HepG2 (cell line): ENCODE measurements around the gene IER5L. TPM values are rescaled to one million over a fixed set of nuclear protein-coding genes. Genes with fewer than 3 reads are reported as not detected.
A peak's percentile ranks its signal among the peaks of the same experiment; 100 is the strongest.

Source experiments
- AHR ChIP-seq: IDR thresholded peaks from 2 replicates; pipeline ENCODE4 v1.6.1; 2018; ENCODE audit warnings: missing genetic modification reagents, missing compliant biosample characterization
- CBFB ChIP-seq: sonication (generic); formaldehyde crosslinking; IDR thresholded peaks from 2 replicates; pipeline ENCODE4 v1.4.0; 2020; ENCODE audit warnings: missing genetic modification reagents
- HDAC1 ChIP-seq: sonication (generic); formaldehyde crosslinking; IDR thresholded peaks from 2 replicates; pipeline ENCODE4 v1.5.1; 2020; ENCODE audit warnings: mild to moderate bottlenecking, missing genetic modification reagents
- IRF9 ChIP-seq: sonication (generic); formaldehyde crosslinking; IDR thresholded peaks from 2 replicates; pipeline ENCODE4 v1.8.0; 2022; ENCODE audit warnings: missing genetic modification reagents, mild to moderate bottlenecking, borderline replicate concordance
- JDP2 ChIP-seq: sonication (generic); formaldehyde crosslinking; IDR thresholded peaks from 2 replicates; pipeline ENCODE4 v1.8.1; 2022; ENCODE audit warnings: missing genetic modification reagents, borderline replicate concordance
- KAT7 ChIP-seq: IDR thresholded peaks from 2 replicates; pipeline ENCODE4 v1.6.1; 2018; ENCODE audit warnings: borderline replicate concordance, missing compliant biosample characterization
- KLF16 ChIP-seq, 2 experiments: sonication (generic) in 1 of 2; formaldehyde crosslinking in 1 of 2; IDR thresholded peaks; 2 replicates each; pipeline versions ENCODE4 v1.6.1 to v1.8.0; 2016 to 2023; ENCODE audit warnings: missing genetic modification reagents in 2 of 2, missing compliant biosample characterization in 1 of 2
- KLF6 ChIP-seq: IDR thresholded peaks from 2 replicates; pipeline ENCODE4 v1.8.0; 2016; ENCODE audit warnings: missing biosample characterization, missing genetic modification reagents
- LCORL ChIP-seq, 2 experiments: fragments of 450-650 bp in 1 of 2; sonication (generic) in 1 of 2; formaldehyde crosslinking in 1 of 2; IDR thresholded peaks; 2 replicates each; pipeline versions ENCODE4 v1.5.0 to v1.6.1; 2017 to 2020; ENCODE audit warnings: antibody characterized with exemption in 1 of 2, missing genetic modification reagents in 1 of 2
- MAX ChIP-seq: IDR thresholded peaks from 2 replicates; pipeline ENCODE4 v1.6.1; 2012; ENCODE audit warnings: inconsistent platforms
- MXD4 ChIP-seq: IDR thresholded peaks from 2 replicates; pipeline ENCODE4 v1.6.1; 2016; ENCODE audit warnings: mild to moderate bottlenecking, missing biosample characterization, missing genetic modification reagents
- NFATC3 ChIP-seq: sonication (generic); formaldehyde crosslinking; IDR thresholded peaks from 2 replicates; pipeline ENCODE4 v1.5.1; 2020; ENCODE audit warnings: mild to moderate bottlenecking, missing genetic modification reagents
- NFKB2 ChIP-seq: sonication (generic); formaldehyde crosslinking; IDR thresholded peaks from 2 replicates; pipeline ENCODE4 v1.4.0; 2020; ENCODE audit warnings: missing genetic modification reagents, borderline replicate concordance
- PCBP2 ChIP-seq: fragments of 200-400 bp; formaldehyde crosslinking; optimal IDR thresholded peaks from 2 replicates; pipeline ENCODE3; 2018; ENCODE audit warnings: low read length, low read depth; ENCODE audit not compliant: poor library complexity, severe bottlenecking
- SATB2 ChIP-seq: sonication (generic); formaldehyde crosslinking; IDR thresholded peaks from 2 replicates; pipeline ENCODE4 v1.5.0; 2020; ENCODE audit warnings: missing genetic modification reagents
- TCF12 ChIP-seq, 2 experiments: fragments of 450-650 bp in 1 of 2; sonication (generic) in 1 of 2; formaldehyde crosslinking in 1 of 2; IDR thresholded peaks; 2 replicates each; pipeline versions ENCODE4 v1.6.1 to v1.8.0; 2017 to 2022; ENCODE audit warnings: antibody characterized with exemption in 1 of 2, mild to moderate bottlenecking in 1 of 2, missing genetic modification reagents in 1 of 2, moderate library complexity in 1 of 2
- ZFP37 ChIP-seq: sonication (generic); formaldehyde crosslinking; IDR thresholded peaks from 2 replicates; pipeline ENCODE4 v1.4.0; 2020; ENCODE audit warnings: missing genetic modification reagents, borderline replicate concordance
- ZNF180 ChIP-seq: sonication (generic); formaldehyde crosslinking; IDR thresholded peaks from 2 replicates; pipeline ENCODE4 v1.4.0; 2020; ENCODE audit warnings: low read depth, missing genetic modification reagents, borderline replicate concordance
- ZNF20 ChIP-seq: sonication (generic); formaldehyde crosslinking; IDR thresholded peaks from 2 replicates; pipeline ENCODE4 v1.4.0; 2020; ENCODE audit warnings: mild to moderate bottlenecking, moderate library complexity, missing genetic modification reagents
- ZNF274 ChIP-seq: sonication (generic); formaldehyde crosslinking; IDR thresholded peaks from 2 replicates; pipeline ENCODE4 v1.5.1; 2020; ENCODE audit warnings: mild to moderate bottlenecking, missing genetic modification reagents
- ZNF552 ChIP-seq: sonication (generic); formaldehyde crosslinking; IDR thresholded peaks from 2 replicates; pipeline ENCODE4 v1.9.0; 2022; ENCODE audit warnings: missing genetic modification reagents, mild to moderate bottlenecking, borderline replicate concordance
- polyA plus RNA-seq, 8 experiments: library from polyadenylated mRNA; depleted of rRNA in 3 of 8; stranded (reverse) in 7 of 8; unstranded in 1 of 8; fragments of >200 nt; fragmentation: Illumina TruSeq in 4 of 8; extraction: Trizol in 4 of 8; gene quantifications; 2 replicates each; pipeline versions ENCODE4 v1.2.1 to v1.2.3, GENCODE V29; 2011 to 2016; ENCODE audit warnings: low read depth in 4 of 8, missing spikeins in 1 of 8, mixed read lengths in 1 of 8; ENCODE audit not compliant: insufficient read depth in 1 of 8
- total RNA-seq, 5 experiments: library from RNA; depleted of rRNA; stranded (reverse); fragments of >200 nt; fragmentation: Illumina TruSeq; extraction: Trizol; gene quantifications; 2 replicates each; pipeline ENCODE4 v1.2.3, GENCODE V29; 2016; ENCODE audit warnings: low read depth in 1 of 5
- TF ChIP-seq, protein P1 (sequence below): sonication (generic); formaldehyde crosslinking; IDR thresholded peaks from 2 replicates; pipeline ENCODE4 v1.8.0; 2022; ENCODE audit warnings: mild to moderate bottlenecking, missing genetic modification reagents, borderline replicate concordance
- TF ChIP-seq, protein P2 (sequence below): sonication (generic); formaldehyde crosslinking; IDR thresholded peaks from 2 replicates; pipeline ENCODE4 v1.4.0; 2020; ENCODE audit warnings: missing genetic modification reagents, borderline replicate concordance

Gene IER5L
- total and polyA plus RNA-seq, 2 of the 13 experiments (the other 11 are each of a cell fraction or from before 2014, with no cell fraction given), result 1.8 to 3.3 TPM

DNA sequence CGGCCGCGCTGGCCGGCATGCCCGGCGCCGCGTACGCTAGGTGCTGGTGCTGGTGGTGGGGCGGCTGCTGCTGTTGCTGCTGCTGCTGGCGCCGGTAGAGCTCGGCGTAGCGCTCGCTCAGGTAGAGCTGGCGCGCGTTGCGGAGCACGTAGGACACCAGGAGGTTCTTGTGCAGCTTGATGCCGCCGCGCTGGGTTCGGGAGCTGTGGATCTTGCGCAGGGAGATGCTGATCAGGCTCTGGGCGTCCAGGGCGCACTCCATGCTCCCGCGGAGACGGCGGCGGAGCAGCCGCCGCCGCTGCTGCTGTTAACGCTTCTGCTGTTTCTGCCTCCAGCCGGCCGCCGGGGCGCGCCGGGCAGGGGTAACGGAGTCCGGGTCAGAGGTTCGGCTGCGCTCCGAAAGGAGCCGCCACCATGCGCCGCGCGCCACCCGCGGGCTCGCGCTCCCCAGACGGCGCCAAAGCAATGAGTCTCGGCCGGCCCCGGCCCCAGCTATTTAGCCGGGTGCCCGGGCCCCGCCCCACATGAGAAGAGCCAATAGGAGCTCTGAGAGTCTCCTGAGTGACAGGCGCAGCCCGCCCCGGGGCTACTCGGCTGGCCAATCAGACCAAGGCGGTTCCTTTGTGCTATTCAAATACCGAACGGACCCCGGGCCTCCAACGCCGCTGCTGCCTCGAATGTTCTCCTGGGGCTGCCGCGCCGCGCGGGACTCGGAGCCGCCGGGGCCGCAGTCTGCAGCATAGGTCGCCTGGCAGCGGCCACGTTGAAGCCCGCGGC lies at the start of gene IER5L (continued):
- TF ChIP-seq, protein P1, sequence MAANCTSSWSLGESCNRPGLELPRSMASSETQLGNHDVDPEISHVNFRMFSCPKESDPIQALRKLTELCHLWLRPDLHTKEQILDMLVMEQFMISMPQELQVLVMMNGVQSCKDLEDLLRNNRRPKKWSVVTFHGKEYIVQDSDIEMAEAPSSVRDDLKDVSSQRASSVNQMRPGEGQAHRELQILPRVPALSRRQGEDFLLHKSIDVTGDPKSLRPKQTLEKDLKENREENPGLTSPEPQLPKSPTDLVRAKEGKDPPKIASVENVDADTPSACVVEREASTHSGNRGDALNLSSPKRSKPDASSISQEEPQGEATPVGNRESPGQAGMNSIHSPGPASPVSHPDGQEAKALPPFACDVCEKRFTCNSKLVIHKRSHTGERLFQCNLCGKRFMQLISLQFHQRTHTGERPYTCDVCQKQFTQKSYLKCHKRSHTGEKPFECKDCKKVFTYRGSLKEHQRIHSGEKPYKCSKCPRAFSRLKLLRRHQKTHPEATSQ (CRISPR knock-in tag), result peak; percentile 76; the same call in 1 of the 2 replicates
- TF ChIP-seq ZNF180 (CRISPR knock-in tag) (0 out of 2 replicates have a peak, but pooled peaks have one; percentile 41), NFKB2 (peak; percentile 87; the same call in 1 of the 2 replicates), ZFP37 (peak; percentile 76), LCORL (IDR thresholded peaks at IDR 0.05) (no peak), LCORL (CRISPR knock-in tag; IDR thresholded peaks at IDR 0.05) (peak; percentile 77), KLF6 (CRISPR knock-in tag) (peak; percentile 95), AHR (0 out of 2 replicates have a peak, but pooled peaks have one; percentile 41), PCBP2 (no peak), ZNF552 (CRISPR knock-in tag) (0 out of 2 replicates have a peak, but pooled peaks have one; percentile 6), ZNF20 (0 out of 2 replicates have a peak, but pooled peaks have one; percentile 75), SATB2 (CRISPR knock-in tag) (peak; percentile 62), NFATC3 (0 out of 2 replicates have a peak, but pooled peaks have one; percentile 34), HDAC1 (CRISPR knock-in tag) (peak; percentile 57), KAT7 (CRISPR knock-in tag) (peak; percentile 49; the same call in 1 of the 2 replicates), CBFB (CRISPR knock-in tag) (peak; percentile 13; the same call in 1 of the 2 replicates), MXD4 (CRISPR knock-in tag) (peak; percentile 36; the same call in 1 of the 2 replicates), TCF12 (IDR thresholded peaks at IDR 0.05) (no peak), TCF12 (CRISPR knock-in tag; IDR thresholded peaks at IDR 0.05) (peak; percentile 68; the same call in 1 of the 2 replicates), JDP2 (CRISPR knock-in tag) (no peak), MAX (peak; percentile 53; the same call in 1 of the 2 replicates), KLF16 (CRISPR knock-in tag; IDR thresholded peaks at IDR 0.05) (peak in 1 of 2 experiments; percentile 87; a peak in 2 of 4 replicates), ZNF274 (CRISPR knock-in tag) (0 out of 2 replicates have a peak, but pooled peaks have one; percentile 19), IRF9 (CRISPR knock-in tag) (0 out of 2 replicates have a peak, but pooled peaks have one; percentile 58)
- TF ChIP-seq, protein P2, sequence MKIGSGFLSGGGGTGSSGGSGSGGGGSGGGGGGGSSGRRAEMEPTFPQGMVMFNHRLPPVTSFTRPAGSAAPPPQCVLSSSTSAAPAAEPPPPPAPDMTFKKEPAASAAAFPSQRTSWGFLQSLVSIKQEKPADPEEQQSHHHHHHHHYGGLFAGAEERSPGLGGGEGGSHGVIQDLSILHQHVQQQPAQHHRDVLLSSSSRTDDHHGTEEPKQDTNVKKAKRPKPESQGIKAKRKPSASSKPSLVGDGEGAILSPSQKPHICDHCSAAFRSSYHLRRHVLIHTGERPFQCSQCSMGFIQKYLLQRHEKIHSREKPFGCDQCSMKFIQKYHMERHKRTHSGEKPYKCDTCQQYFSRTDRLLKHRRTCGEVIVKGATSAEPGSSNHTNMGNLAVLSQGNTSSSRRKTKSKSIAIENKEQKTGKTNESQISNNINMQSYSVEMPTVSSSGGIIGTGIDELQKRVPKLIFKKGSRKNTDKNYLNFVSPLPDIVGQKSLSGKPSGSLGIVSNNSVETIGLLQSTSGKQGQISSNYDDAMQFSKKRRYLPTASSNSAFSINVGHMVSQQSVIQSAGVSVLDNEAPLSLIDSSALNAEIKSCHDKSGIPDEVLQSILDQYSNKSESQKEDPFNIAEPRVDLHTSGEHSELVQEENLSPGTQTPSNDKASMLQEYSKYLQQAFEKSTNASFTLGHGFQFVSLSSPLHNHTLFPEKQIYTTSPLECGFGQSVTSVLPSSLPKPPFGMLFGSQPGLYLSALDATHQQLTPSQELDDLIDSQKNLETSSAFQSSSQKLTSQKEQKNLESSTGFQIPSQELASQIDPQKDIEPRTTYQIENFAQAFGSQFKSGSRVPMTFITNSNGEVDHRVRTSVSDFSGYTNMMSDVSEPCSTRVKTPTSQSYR (CRISPR knock-in tag), result no peak
